ENCODE data around the gene TNPO1. TPM values are rescaled to one million over a fixed set of nuclear protein-coding genes. Genes with fewer than 3 reads are reported as not detected.

TNPO1 gene
- total and polyA plus RNA-seq, 4 donors: 49.9 to 181 (median 124) TPM

- peak overlapping the region; percentile 98 for H3K27ac ChIP-seq (ENCODE audit: low read depth, low read length)
- peaks cover 8% of the 10 kb centered on the region for H3K4me1 ChIP-seq (ENCODE audit: control insufficient read depth, insufficient read depth, low read length)
- H3K27me3 ChIP-seq (ENCODE audit: control insufficient read depth, insufficient read depth, low read length): no peaks in the 10 kb centered on the region
- H3K4me3 ChIP-seq (ENCODE audit: low read depth, low read length): peak overlapping the region; percentile 96
- no peaks in the 10 kb centered on the region for H3K9me3 ChIP-seq (ENCODE audit: control insufficient read depth, insufficient read depth, low read length)
- peaks cover 4% of the 10 kb centered on the region for H3K36me3 ChIP-seq (ENCODE audit: control insufficient read depth, insufficient read depth, low read length)
- peak; percentile 76 to 96 (median 82) for DNase-seq (ENCODE audit: low read depth in 4 of 6, low spot score in 6 of 6)
- WGBS (ENCODE audit: insufficient coverage): 0% methylated on average over 30 of the region's 32 CpGs
Measured at GRCh38 chr5:72847989-72848473, 31.6 kb downstream of the TNPO1 start.

GRCh38 chr5:72848474-72849428 is 32.3 kb downstream of the TNPO1 start:
- Histone ChIP-seq H3K4me3 (ENCODE audit: low read depth, low read length) (peak overlapping the region; percentile 96), H3K27ac (ENCODE audit: low read depth, low read length) (peak overlapping the region; percentile 98), H3K27me3 (ENCODE audit: control insufficient read depth, insufficient read depth, low read length) (no peaks in the 10 kb centered on the region), H3K9me3 (ENCODE audit: control insufficient read depth, insufficient read depth, low read length) (no peaks in the 10 kb centered on the region), H3K4me1 (ENCODE audit: control insufficient read depth, insufficient read depth, low read length) (peaks cover 4% of the 10 kb centered on the region), H3K36me3 (ENCODE audit: control insufficient read depth, insufficient read depth, low read length) (peaks cover 4% of the 10 kb centered on the region)
- peak in 5 of 6 donors; percentile 22 to 67 (median 42) for DNase-seq (ENCODE audit: low read depth in 4 of 6, low spot score in 6 of 6)
- WGBS (ENCODE audit: insufficient coverage): under 1% methylated on average over 75 of the region's 81 CpGs

- H3K4me3 ChIP-seq (ENCODE audit: low read depth, low read length): peak overlapping the region; percentile 60
- H3K27ac ChIP-seq (ENCODE audit: low read depth, low read length): no peak overlapping the region
- no peak for DNase-seq (ENCODE audit: low read depth in 4 of 6, low spot score in 6 of 6)
- H3K9me3 ChIP-seq (ENCODE audit: control insufficient read depth, insufficient read depth, low read length): no peaks in the 10 kb centered on the region
- peaks cover 4% of the 10 kb centered on the region for H3K4me1 ChIP-seq (ENCODE audit: control insufficient read depth, insufficient read depth, low read length)
- 0% methylated on average over 1 of the region's 4 CpGs for WGBS (ENCODE audit: insufficient coverage)
- no peaks in the 10 kb centered on the region for H3K27me3 ChIP-seq (ENCODE audit: control insufficient read depth, insufficient read depth, low read length)
- H3K36me3 ChIP-seq (ENCODE audit: control insufficient read depth, insufficient read depth, low read length): peaks cover 4% of the 10 kb centered on the region
Measured at GRCh38 chr5:72849546-72849945, 33.1 kb downstream of the TNPO1 start.

GRCh38 chr5:72850113-72850512 is 33.7 kb downstream of the TNPO1 start:
- Histone ChIP-seq H3K4me3 (ENCODE audit: low read depth, low read length) (no peak overlapping the region), H3K4me1 (ENCODE audit: control insufficient read depth, insufficient read depth, low read length) (peaks cover 4% of the 10 kb centered on the region)
- no CpG with 5 or more reads among the region's 2 CpGs for WGBS (ENCODE audit: insufficient coverage)

GRCh38 chr5:72852356-72852755 is 35.9 kb downstream of the TNPO1 start:
- Histone ChIP-seq H3K4me1 (ENCODE audit: control insufficient read depth, insufficient read depth, low read length) (peaks cover 4% of the 10 kb centered on the region), H3K4me3 (ENCODE audit: low read depth, low read length) (no peak overlapping the region), H3K9me3 (ENCODE audit: control insufficient read depth, insufficient read depth, low read length) (no peaks in the 10 kb centered on the region), H3K27me3 (ENCODE audit: control insufficient read depth, insufficient read depth, low read length) (no peaks in the 10 kb centered on the region), H3K36me3 (ENCODE audit: control insufficient read depth, insufficient read depth, low read length) (peaks cover 11% of the 10 kb centered on the region), H3K27ac (ENCODE audit: low read depth, low read length) (no peak overlapping the region)
- no CpG with 5 or more reads among the region's 4 CpGs for WGBS (ENCODE audit: insufficient coverage)
- DNase-seq (ENCODE audit: low read depth in 4 of 6, low spot score in 6 of 6): no peak

More at GRCh38 chr5:72850113-72850512, 33.7 kb downstream of the TNPO1 start:
- no peaks in the 10 kb centered on the region for H3K9me3 ChIP-seq (ENCODE audit: control insufficient read depth, insufficient read depth, low read length)
- no peak overlapping the region for H3K27ac ChIP-seq (ENCODE audit: low read depth, low read length)
- H3K27me3 ChIP-seq (ENCODE audit: control insufficient read depth, insufficient read depth, low read length): no peaks in the 10 kb centered on the region
- DNase-seq (ENCODE audit: low read depth in 4 of 6, low spot score in 6 of 6): no peak
- peaks cover 4% of the 10 kb centered on the region for H3K36me3 ChIP-seq (ENCODE audit: control insufficient read depth, insufficient read depth, low read length)

- H3K27ac ChIP-seq (ENCODE audit: low read depth, low read length): no peak overlapping the region
- no peaks in the 10 kb centered on the region for H3K9me3 ChIP-seq (ENCODE audit: control insufficient read depth, insufficient read depth, low read length)
- H3K4me3 ChIP-seq (ENCODE audit: low read depth, low read length): no peak overlapping the region
- no peaks in the 10 kb centered on the region for H3K27me3 ChIP-seq (ENCODE audit: control insufficient read depth, insufficient read depth, low read length)
- peaks cover 12% of the 10 kb centered on the region for H3K36me3 ChIP-seq (ENCODE audit: control insufficient read depth, insufficient read depth, low read length)
- WGBS (ENCODE audit: insufficient coverage): no CpG with 5 or more reads among the region's 3 CpGs
- peaks cover 4% of the 10 kb centered on the region for H3K4me1 ChIP-seq (ENCODE audit: control insufficient read depth, insufficient read depth, low read length)
- DNase-seq (ENCODE audit: low read depth in 4 of 6, low spot score in 6 of 6): no peak
Measured at GRCh38 chr5:72854419-72854818, 38.0 kb downstream of the TNPO1 start.

- WGBS (ENCODE audit: insufficient coverage): 100% methylated on average over 1 of the region's 2 CpGs
- Histone ChIP-seq H3K4me1 (ENCODE audit: control insufficient read depth, insufficient read depth, low read length) (peaks cover 4% of the 10 kb centered on the region), H3K9me3 (ENCODE audit: control insufficient read depth, insufficient read depth, low read length) (no peaks in the 10 kb centered on the region), H3K27me3 (ENCODE audit: control insufficient read depth, insufficient read depth, low read length) (no peaks in the 10 kb centered on the region), H3K27ac (ENCODE audit: low read depth, low read length) (no peak overlapping the region), H3K36me3 (ENCODE audit: control insufficient read depth, insufficient read depth, low read length) (peaks cover 12% of the 10 kb centered on the region), H3K4me3 (ENCODE audit: low read depth, low read length) (no peak overlapping the region)
- DNase-seq (ENCODE audit: low read depth in 4 of 6, low spot score in 6 of 6): no peak
Measured at GRCh38 chr5:72855821-72856220, 39.4 kb downstream of the TNPO1 start.

- DNase-seq (ENCODE audit: low read depth in 4 of 6, low spot score in 6 of 6): no peak
- no peaks in the 10 kb centered on the region for H3K9me3 ChIP-seq (ENCODE audit: control insufficient read depth, insufficient read depth, low read length)
- WGBS (ENCODE audit: insufficient coverage): no CpG with 5 or more reads among the region's 5 CpGs
- no peak overlapping the region for H3K4me3 ChIP-seq (ENCODE audit: low read depth, low read length)
- no peaks in the 10 kb centered on the region for H3K27me3 ChIP-seq (ENCODE audit: control insufficient read depth, insufficient read depth, low read length)
- H3K4me1 ChIP-seq (ENCODE audit: control insufficient read depth, insufficient read depth, low read length): no peaks in the 10 kb centered on the region
- peaks cover 17% of the 10 kb centered on the region for H3K36me3 ChIP-seq (ENCODE audit: control insufficient read depth, insufficient read depth, low read length)
- H3K27ac ChIP-seq (ENCODE audit: low read depth, low read length): no peak overlapping the region
Measured at GRCh38 chr5:72857396-72857795, 40.9 kb downstream of the TNPO1 start.

GRCh38 chr5:72859127-72859526 is 42.7 kb downstream of the TNPO1 start:
- Histone ChIP-seq H3K27ac (ENCODE audit: low read depth, low read length) (no peak overlapping the region), H3K4me1 (ENCODE audit: control insufficient read depth, insufficient read depth, low read length) (no peaks in the 10 kb centered on the region)
- WGBS (ENCODE audit: insufficient coverage): no CpG with 5 or more reads among the region's 1 CpG

GRCh38 chr5:72860499-72860898 is 44.0 kb downstream of the TNPO1 start:
- Histone ChIP-seq H3K4me3 (ENCODE audit: low read depth, low read length) (no peak overlapping the region), H3K36me3 (ENCODE audit: control insufficient read depth, insufficient read depth, low read length) (peaks cover 39% of the 10 kb centered on the region), H3K4me1 (ENCODE audit: control insufficient read depth, insufficient read depth, low read length) (no peaks in the 10 kb centered on the region), H3K27ac (ENCODE audit: low read depth, low read length) (no peak overlapping the region), H3K9me3 (ENCODE audit: control insufficient read depth, insufficient read depth, low read length) (no peaks in the 10 kb centered on the region), H3K27me3 (ENCODE audit: control insufficient read depth, insufficient read depth, low read length) (no peaks in the 10 kb centered on the region)
- no peak for DNase-seq (ENCODE audit: low read depth in 4 of 6, low spot score in 6 of 6)
- WGBS (ENCODE audit: insufficient coverage): 100% methylated on average over 1 of the region's 4 CpGs

More at GRCh38 chr5:72859127-72859526, 42.7 kb downstream of the TNPO1 start:
- H3K36me3 ChIP-seq (ENCODE audit: control insufficient read depth, insufficient read depth, low read length): peaks cover 29% of the 10 kb centered on the region
- H3K27me3 ChIP-seq (ENCODE audit: control insufficient read depth, insufficient read depth, low read length): no peaks in the 10 kb centered on the region
- no peaks in the 10 kb centered on the region for H3K9me3 ChIP-seq (ENCODE audit: control insufficient read depth, insufficient read depth, low read length)
- no peak for DNase-seq (ENCODE audit: low read depth in 4 of 6, low spot score in 6 of 6)
- H3K4me3 ChIP-seq (ENCODE audit: low read depth, low read length): no peak overlapping the region

Measured in spinal cord (tissue), 10 donors.